Measurements from ENCODE around the gene CACNA2D4. TPM values are rescaled to one million over a fixed set of nuclear protein-coding genes. Genes with fewer than 3 reads are reported as not detected.
A peak's percentile ranks its signal among the peaks of the same experiment; 100 is the strongest.

CACNA2D4 gene
- total RNA-seq, 1 experiment from 2014 or later, result not detected

GRCh38 chr12:1760566-1761382 is 157.7 kb downstream of the CACNA2D4 start:
- peak; percentile 69 for DNase-seq (ENCODE audit: low read depth)
- in situ Hi-C loops (cut with HindIII; ENCODE audit: low pct_unique_long_range_greater_than_20kb, low sequenced_read_pairs), result no loop called here

DNA sequence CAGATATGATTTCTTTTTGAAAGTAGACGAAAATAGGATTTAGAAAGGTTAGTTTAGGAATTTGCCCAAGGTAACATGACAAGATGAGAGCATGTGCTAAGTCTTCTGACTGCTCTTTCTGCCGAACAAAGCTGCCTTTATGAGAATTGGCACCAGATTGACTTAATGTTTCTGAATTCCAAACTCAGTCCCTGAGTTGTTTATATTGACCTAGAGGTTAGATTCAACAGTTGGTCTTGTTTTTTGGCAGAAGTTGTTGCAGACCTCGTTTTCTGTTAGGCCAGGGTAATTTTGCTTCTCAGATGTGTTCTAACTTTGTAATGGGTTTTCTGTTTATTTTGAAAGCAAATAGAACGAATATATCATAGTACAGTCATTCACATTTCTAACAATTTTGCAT is 159.6 kb downstream of the CACNA2D4 start:
- DNase-seq (ENCODE audit: low read depth), result no peak
- in situ Hi-C loops (cut with HindIII; ENCODE audit: low pct_unique_long_range_greater_than_20kb, low sequenced_read_pairs), result no loop called here

DNA sequence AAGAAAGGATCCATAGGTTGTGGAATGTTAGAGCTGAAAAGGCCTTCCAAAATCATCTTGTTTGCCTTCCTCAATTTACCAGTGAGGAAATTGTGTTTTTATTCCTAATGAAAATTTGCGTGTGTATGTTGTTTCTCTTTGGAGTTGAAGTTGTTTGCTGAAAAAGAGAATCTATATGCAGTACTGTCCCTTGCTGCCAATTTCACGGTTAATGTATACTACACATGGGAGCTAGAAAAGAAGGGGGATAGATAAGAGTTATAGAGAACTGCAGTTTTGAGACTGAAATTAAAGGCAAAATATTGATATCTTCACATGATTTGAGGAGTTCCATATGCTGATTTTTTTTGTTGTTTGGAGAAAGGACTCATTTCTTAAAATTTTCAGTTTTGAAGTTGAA is 160.1 kb downstream of the CACNA2D4 start:
- DNase-seq (ENCODE audit: low read depth), result no peak
- in situ Hi-C loops (cut with HindIII; ENCODE audit: low pct_unique_long_range_greater_than_20kb, low sequenced_read_pairs), result no loop called here

- in situ Hi-C loops (cut with HindIII; ENCODE audit: low pct_unique_long_range_greater_than_20kb, low sequenced_read_pairs), result no loop called here
- DNase-seq (ENCODE audit: low read depth), result no peak
These were observed 168.2 kb downstream of the CACNA2D4 start for GRCh38 chr12:1750300-1750699.

DNA sequence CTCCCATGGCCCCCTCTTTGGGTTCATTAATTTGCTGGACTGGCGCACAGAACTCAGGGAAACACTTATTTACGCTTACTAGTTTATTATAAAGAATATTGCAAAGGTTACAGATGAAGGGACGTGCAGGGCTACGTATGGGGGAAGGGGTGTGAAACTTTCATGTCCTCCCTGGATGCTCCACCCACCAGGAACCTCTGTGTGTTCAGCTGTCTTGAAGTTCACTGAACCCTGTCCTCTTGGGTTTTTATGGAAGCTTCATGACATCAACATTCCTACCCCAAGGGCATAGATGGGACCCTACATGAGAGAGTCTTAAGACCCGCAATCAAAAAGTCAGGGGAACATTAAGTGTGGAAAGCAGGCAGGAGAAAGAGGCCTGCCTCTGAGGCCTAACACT is 169.4 kb downstream of the CACNA2D4 start:
- no peak for DNase-seq (ENCODE audit: low read depth)
- in situ Hi-C loops (cut with HindIII; ENCODE audit: low pct_unique_long_range_greater_than_20kb, low sequenced_read_pairs), result no loop called here

DNA sequence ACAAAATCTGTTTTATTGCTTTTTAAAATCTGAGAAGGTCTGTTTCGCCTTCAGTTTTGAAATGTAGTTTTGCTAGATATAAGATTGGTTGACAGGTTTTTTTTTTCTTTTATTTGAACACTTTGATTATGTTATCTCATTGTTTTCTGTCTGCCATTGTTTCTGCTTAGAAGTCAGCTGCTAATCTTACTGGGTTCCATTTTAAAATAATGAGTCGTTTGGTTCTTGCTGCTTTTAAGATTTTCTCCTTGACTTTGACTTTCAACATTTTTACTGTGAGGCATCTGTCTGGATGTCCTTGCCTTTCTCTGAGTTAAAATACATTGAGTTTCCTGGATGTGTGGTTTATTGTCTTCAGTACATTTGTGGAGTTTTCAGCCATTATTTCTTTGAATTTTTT is 170.8 kb downstream of the CACNA2D4 start:
- in situ Hi-C loops (cut with HindIII; ENCODE audit: low pct_unique_long_range_greater_than_20kb, low sequenced_read_pairs), result no loop called here
- no peak for DNase-seq (ENCODE audit: low read depth)

DNA sequence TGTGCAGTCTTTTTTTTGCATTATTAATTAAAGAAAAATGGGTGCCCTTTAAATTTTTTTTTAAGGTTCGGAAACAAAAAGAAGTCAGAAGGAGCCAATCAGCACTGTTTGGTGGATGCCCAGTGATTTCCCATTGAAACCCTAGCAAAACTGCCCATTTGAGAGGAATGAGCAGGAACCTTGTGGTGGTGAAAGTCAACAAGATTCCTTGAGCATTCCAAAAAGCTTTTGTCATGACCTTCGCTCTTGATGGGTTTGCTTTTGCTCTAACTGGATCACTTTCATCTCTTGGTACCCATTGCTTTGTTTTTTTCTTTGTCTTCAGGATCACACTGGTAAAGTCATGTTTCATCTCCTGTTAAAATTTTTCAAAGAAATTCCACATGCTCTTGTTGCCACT is 173.5 kb downstream of the CACNA2D4 start:
- in situ Hi-C loops (cut with HindIII; ENCODE audit: low pct_unique_long_range_greater_than_20kb, low sequenced_read_pairs), result no loop called here
- no peak for DNase-seq (ENCODE audit: low read depth)

Other genes with a start within 250 kb of the CACNA2D4 start
- gene ADIPOR2, start 227.6 kb downstream of the CACNA2D4 start, total RNA-seq (2014; rRNA removed; shearing (Covaris generic); ENCODE audit: low replicate concordance), result 33.9 and 35.6 TPM in 2 replicates
- gene LRTM2, start 98.1 kb downstream of the CACNA2D4 start, total RNA-seq (2014; rRNA removed; shearing (Covaris generic); ENCODE audit: low replicate concordance), result not detected in 2 replicates
- 14.2 and 42.4 TPM in 2 replicates for gene DCP1B, start 85.8 kb upstream of the CACNA2D4 start, total RNA-seq (2014; rRNA removed; shearing (Covaris generic); ENCODE audit: low replicate concordance)
- 0.32 and 1.2 TPM in 2 replicates for gene CACNA1C, start 134.3 kb upstream of the CACNA2D4 start, total RNA-seq (2014; rRNA removed; shearing (Covaris generic); ENCODE audit: low replicate concordance)

Measured in Caki2 (cell line).